Subcutaneous abdominal adipose tissue (tissue), 5 donors: ENCODE measurements around the gene CNNM4.

Experiments
- H3K27ac ChIP-seq: one replicate; pipeline ENCODE4 v1.7.0; 2013; ENCODE audit warnings: low read depth, mild to moderate bottlenecking, inconsistent platforms, low read length, moderate library complexity
- H3K27me3 ChIP-seq, 5 donors: one replicate each; pipeline ENCODE4 v1.7.0; 2013; ENCODE audit warnings: low read length in 5 of 5, inconsistent platforms in 1 of 5; ENCODE audit not compliant: control insufficient read depth in 5 of 5, insufficient read depth in 4 of 5
- H3K36me3 ChIP-seq, 5 donors: one replicate each; pipeline ENCODE4 v1.7.0; 2013; ENCODE audit warnings: low read length in 5 of 5; ENCODE audit not compliant: control insufficient read depth in 5 of 5, insufficient read depth in 5 of 5
- H3K4me1 ChIP-seq, 5 donors: one replicate each; pipeline ENCODE4 v1.7.0; 2013; ENCODE audit warnings: low read length in 5 of 5, mild to moderate bottlenecking in 3 of 5, moderate library complexity in 1 of 5; ENCODE audit not compliant: control insufficient read depth in 5 of 5, insufficient read depth in 5 of 5
- H3K4me3 ChIP-seq, 5 donors: one replicate each; pipeline ENCODE4 v1.7.0; 2013; ENCODE audit warnings: low read length in 5 of 5, low read depth in 1 of 5
- H3K9ac ChIP-seq, 5 donors: one replicate each; pipeline ENCODE4 v1.7.0; 2013; ENCODE audit warnings: low read length in 5 of 5, mild to moderate bottlenecking in 4 of 5, moderate library complexity in 3 of 5
- H3K9me3 ChIP-seq, 5 donors: one replicate each; pipeline ENCODE4 v1.7.0; 2013; ENCODE audit warnings: low read length in 5 of 5; ENCODE audit not compliant: control insufficient read depth in 5 of 5
- donor health status: healthy.
- donor health status: healthy.
- donor health status: healthy.
- donor health status: healthy.
- donor health status: healthy.

CNNM4 gene

DNA sequence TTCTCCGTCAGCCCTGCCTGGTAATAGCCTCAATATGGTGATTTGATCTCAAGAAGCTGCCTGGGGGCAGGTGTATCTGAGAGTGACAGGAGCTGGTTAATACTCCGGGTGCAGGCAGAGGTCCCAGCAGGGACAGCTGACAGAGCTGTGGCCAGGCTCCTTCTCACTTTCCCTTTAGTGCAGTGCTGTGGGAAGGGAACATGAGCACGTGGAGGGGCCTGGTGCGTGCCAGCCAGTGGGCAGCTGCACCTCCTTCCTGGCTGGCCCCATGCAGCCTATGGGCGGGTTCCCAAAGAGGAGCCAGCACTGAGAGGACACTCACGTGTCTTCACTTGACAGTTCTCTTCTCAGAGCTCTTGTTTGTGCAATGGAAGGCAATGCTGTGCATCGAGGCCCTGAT lies 9.1 kb downstream of the CNNM4 start:
- Histone ChIP-seq H3K4me3 (peak overlapping the region in 1 of 5 donors; percentile 11), H3K27me3 (no peaks in the 10 kb centered on the region), H3K36me3 (peaks cover 0 to 3% (median 0%) of the 10 kb centered on the region in 5 donors), H3K9ac (no peak overlapping the region), H3K4me1 (peaks cover 0 to 13% (median 8%) of the 10 kb centered on the region in 5 donors), H3K9me3 (no peaks in the 10 kb centered on the region), H3K27ac (no peak overlapping the region)

DNA sequence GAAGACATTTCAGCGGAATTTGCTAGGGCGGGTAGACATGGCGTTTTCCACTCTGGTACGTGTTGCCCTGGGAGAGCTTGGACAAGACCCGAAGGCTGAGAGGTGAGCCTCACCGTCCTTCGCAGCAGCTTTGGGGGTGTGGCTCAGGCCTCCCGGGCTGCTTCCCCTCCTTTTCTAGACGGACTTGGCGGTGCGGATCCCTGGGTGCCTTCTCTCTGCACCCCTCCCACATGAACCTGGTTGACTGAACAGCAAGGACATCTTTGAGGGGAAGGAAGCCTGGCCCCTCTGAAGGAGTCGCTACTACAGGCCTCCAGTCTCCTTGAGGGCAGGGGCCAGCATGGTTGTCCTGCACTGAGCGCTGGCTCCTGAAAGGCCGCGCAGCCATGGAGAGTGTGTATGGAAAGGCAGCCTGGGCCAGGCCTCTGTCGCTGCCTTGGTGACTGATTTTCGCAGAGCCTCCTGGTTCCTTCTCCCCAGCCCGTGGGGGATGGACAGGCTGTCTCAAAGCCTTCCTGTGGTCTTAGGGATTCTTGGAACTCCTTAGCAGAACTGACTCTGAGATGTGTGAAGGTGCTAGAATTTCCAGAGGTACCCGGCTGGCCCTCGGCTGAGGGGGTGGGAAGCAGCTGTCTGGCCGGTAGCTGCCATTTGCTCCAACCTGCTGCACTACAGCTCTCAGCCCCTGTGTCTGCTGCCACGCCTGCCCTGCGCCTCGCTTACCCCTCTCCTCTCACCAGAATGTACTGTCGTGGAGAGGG lies 9.9 kb downstream of the CNNM4 start:
- Histone ChIP-seq H3K9ac (no peak overlapping the region), H3K4me1 (peaks cover 0 to 13% (median 8%) of the 10 kb centered on the region in 5 donors), H3K27me3 (no peaks in the 10 kb centered on the region), H3K9me3 (no peaks in the 10 kb centered on the region), H3K4me3 (no peak overlapping the region), H3K27ac (no peak overlapping the region), H3K36me3 (peaks cover 0 to 3% (median 0%) of the 10 kb centered on the region in 5 donors)

DNA sequence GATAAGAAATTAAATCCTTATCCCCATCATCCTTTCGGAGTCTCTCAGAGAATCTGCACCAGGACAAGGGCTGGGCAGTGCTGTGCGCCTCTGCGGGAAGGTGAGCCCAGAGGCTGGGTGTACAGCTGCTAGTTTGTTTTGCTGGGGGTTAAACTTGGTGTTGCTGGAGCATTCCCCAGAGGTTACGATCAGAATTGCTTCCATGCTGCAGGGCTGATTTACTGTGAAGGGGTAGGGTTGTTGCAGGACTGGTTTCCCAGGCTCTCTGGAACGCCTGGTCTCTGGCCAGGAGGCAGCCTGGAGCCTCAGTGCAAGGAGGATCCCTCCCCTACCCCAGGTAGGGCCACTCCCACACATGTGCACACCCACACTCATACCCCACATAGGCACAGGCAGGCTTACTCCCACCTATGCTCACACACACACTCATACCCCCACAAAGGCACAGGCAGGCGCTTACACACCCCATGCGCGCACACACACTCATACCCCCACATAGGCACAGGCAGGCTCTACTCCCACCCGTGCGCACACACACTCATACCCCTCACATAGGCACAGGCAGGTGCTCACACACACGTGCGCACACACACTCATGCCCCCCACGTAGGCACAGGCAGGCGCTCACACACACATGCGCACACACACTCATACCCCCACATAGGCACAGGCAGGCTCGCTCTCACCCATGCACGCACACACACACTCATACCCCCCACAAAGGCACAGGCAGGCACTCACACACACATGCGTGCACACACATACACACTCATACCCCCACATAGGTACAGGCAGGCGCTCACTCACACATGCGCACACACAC lies 11.3 kb downstream of the CNNM4 start:
- Histone ChIP-seq H3K27me3 (no peaks in the 10 kb centered on the region), H3K27ac (no peak overlapping the region), H3K9ac (no peak overlapping the region), H3K9me3 (no peaks in the 10 kb centered on the region), H3K4me1 (peaks cover 0 to 13% (median 8%) of the 10 kb centered on the region in 5 donors), H3K4me3 (no peak overlapping the region), H3K36me3 (peaks cover 0 to 3% (median 0%) of the 10 kb centered on the region in 5 donors)

DNA sequence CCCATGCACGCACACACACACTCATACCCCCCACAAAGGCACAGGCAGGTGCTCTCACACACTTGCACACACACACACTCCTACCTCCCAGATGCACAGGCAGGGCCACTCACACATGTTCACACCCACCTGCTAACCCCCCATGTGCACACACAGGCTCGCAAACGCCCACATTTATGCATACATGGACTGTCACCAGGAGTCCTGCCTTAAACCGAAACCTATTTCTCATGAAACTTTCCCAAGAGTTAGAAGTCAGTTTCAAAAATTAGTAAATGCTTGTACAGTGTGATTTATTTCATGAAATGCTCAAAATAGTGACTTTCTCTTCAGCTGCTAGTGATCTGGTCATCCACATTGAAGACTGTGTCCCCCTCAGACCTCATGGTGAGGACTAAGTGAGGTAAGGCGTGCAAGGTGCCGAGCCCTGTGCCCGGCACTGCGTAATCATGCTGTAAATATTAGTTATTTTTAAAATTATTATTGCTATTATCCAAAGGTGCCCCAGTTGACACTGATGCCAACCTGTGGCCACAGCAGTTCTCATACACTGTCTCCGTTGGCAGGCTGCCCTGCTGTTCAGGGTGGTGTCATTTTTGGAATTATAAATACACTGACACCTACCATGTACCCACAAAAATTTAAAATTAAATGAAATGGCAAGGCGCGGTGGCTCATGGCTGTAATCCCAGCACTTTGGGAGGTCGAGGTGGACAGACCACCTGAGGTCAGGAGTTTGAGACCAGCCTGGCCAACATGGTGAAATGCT lies 12.4 kb downstream of the CNNM4 start:
- no peak overlapping the region for H3K27ac ChIP-seq
- no peaks in the 10 kb centered on the region for H3K27me3 ChIP-seq
- peaks cover 0 to 3% (median 0%) of the 10 kb centered on the region in 5 donors for H3K36me3 ChIP-seq
- no peak overlapping the region for H3K9ac ChIP-seq
- H3K9me3 ChIP-seq, result no peaks in the 10 kb centered on the region
- no peak overlapping the region for H3K4me3 ChIP-seq
- peaks cover 0 to 13% (median 8%) of the 10 kb centered on the region in 5 donors for H3K4me1 ChIP-seq

DNA sequence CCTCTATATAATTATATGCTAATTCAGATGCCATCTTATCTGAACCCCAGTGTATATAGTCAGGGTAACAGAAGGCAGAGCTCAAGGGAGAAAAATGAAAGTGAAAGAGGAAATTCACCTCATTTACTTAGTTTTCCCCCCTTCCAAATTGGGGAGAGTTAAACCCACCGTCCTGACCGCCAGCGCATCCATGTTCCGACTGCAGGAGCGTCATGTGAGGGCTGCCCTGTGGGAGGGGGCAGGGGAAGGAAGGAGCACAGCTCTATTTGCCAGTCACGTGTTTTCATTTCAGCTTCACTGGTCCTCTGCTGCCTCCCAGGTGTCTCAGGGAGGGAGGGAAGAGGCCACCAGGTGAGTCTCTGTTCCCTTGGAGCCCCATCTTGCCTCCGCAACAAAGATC lies 13.2 kb downstream of the CNNM4 start:
- peaks cover 0 to 13% (median 8%) of the 10 kb centered on the region in 5 donors for H3K4me1 ChIP-seq
- H3K4me3 ChIP-seq, result peak overlapping the region in 4 of 5 donors; percentile 19 to 51 (median 37)
- H3K27me3 ChIP-seq, result no peaks in the 10 kb centered on the region
- H3K27ac ChIP-seq, result no peak overlapping the region
- H3K36me3 ChIP-seq, result peaks cover 0 to 3% (median 0%) of the 10 kb centered on the region in 5 donors
- H3K9ac ChIP-seq, result no peak overlapping the region
- H3K9me3 ChIP-seq, result no peaks in the 10 kb centered on the region

DNA sequence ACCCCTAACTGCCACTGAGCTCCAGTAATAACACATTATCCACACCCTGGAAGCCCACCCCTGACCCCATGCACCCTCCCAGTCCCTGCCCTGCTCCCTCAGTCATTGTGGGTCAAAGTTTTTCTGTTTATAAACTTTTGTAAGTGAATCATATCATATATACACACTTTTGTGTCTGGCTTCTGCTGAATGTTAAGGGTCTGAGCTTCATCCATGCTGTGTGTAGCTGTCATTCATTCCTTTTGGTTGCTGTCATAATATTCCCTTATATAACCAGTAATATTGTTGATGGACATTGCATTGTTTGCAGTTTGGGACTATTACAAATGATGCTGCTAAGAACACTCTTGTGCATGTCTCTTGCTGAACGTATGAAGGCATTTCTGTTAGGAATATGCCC lies 14.5 kb downstream of the CNNM4 start:
- Histone ChIP-seq H3K36me3 (peaks cover 0 to 3% (median 0%) of the 10 kb centered on the region in 5 donors), H3K9ac (no peak overlapping the region), H3K4me3 (no peak overlapping the region), H3K9me3 (no peaks in the 10 kb centered on the region), H3K4me1 (peaks cover 0 to 6% (median 2%) of the 10 kb centered on the region in 5 donors), H3K27me3 (no peaks in the 10 kb centered on the region), H3K27ac (no peak overlapping the region)

DNA sequence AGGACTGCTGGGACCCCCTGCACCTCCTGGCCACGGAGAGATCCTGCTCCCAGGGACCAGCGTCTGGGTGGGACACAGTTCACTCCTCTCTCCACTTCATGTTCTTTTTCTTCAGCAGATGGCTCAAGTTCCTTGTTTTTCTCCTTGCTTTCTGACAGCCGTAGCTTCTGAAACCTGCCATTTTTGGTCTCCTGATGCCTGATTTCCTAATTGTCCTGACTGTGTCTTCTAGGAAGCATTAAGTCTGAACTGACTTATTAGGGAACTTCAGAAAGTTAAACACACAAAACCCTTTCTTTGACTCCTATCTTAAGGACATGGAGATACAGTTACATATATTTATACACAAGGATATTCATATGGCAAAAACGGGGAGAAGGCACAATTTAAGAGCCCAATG lies 22.7 kb downstream of the CNNM4 start:
- no peaks in the 10 kb centered on the region for H3K36me3 ChIP-seq
- H3K27ac ChIP-seq, result no peak overlapping the region

DNA sequence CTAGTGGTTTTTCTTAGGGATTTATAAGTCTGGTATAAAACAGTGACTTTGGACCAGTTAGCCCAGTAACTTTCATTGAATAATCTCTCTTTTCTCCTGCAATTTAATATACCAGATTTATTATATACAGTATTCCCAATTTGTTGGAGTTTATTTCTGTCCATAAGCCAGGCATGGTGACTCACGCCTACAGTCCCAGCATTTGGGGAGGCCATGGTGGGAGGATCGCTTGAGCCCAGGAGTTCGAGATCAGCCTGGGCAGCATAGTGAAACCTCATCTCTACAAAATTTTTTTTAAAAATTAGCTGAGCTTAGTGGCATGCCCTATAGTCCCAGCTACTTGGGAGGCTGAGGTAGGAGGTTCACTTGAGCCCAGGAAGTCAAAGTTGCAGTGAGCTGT lies 26.7 kb downstream of the CNNM4 start:
- no peak overlapping the region for H3K27ac ChIP-seq

More for the DNA sequence above, 22.7 kb downstream of the CNNM4 start:
- Histone ChIP-seq H3K9ac (peak overlapping the region in 1 of 5 donors; percentile 7), H3K4me1 (peaks cover 0 to 7% (median 4%) of the 10 kb centered on the region in 5 donors), H3K4me3 (no peak overlapping the region), H3K27me3 (no peaks in the 10 kb centered on the region), H3K9me3 (no peaks in the 10 kb centered on the region)

DNA sequence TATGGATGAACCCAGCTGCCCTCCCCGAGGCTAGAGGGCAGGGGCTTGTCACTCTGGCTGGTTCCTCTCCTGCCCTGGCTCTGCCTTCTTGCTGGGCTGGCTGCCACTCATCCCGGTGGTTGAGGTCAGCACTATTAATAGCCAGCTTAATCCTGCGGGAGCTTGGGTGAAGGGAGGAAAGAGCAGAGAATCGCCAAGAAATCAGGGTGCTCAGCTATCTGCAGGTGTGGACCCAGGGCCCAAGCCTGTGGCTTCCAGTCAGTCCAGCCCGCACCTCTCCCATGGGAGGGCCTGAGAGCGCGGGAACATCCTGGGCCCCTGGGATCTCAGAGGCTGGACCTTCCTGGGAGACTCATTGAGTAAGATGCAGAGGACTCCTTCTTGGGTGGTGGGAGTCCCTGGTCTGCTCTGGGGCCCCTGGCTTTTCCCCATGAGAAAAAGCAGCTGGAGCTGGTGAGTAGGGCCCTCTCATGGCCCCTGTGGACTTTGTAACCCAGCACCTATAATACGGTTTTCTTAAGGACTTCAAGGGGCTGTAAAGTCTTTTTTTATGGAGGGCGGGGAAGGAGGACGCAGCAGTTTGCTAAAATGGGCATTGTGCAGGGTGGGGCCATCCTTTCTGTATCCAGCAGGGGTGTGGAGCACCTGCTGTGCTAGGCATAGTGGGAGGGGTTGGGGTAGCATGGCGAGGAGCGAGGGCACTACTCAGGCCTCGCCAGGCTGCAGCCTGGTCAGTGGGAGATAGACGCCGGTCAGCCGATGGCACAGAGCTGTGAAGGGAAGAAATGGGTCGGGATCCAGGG lies 27.9 kb downstream of the CNNM4 start:
- peaks cover 2 to 8% (median 7%) of the 10 kb centered on the region in 5 donors for H3K4me1 ChIP-seq
- H3K4me3 ChIP-seq, result no peak overlapping the region
- H3K9ac ChIP-seq, result peak overlapping the region in 2 of 5 donors; percentile 37 to 45
- H3K27me3 ChIP-seq, result no peaks in the 10 kb centered on the region
- H3K27ac ChIP-seq, result no peak overlapping the region
- H3K36me3 ChIP-seq, result no peaks in the 10 kb centered on the region
- H3K9me3 ChIP-seq, result no peaks in the 10 kb centered on the region

More for the DNA sequence above, 26.7 kb downstream of the CNNM4 start:
- H3K4me3 ChIP-seq, result no peak overlapping the region
- H3K4me1 ChIP-seq, result peaks cover 2 to 12% (median 7%) of the 10 kb centered on the region in 5 donors
- H3K9me3 ChIP-seq, result no peaks in the 10 kb centered on the region
- H3K27me3 ChIP-seq, result no peaks in the 10 kb centered on the region
- no peaks in the 10 kb centered on the region for H3K36me3 ChIP-seq
- no peak overlapping the region for H3K9ac ChIP-seq
